SJCRH30 (cell line): Measurements from ENCODE around the gene SERPINB5. TPM values are rescaled to one million over a fixed set of nuclear protein-coding genes. Genes with fewer than 3 reads are reported as not detected.

Source experiments
- DNase-seq, 2 experiments: peaks; one replicate each; pipeline ENCODE4 v3.0.0-alpha.2; 2015 to 2020
- H3K27ac ChIP-seq: fragments of 250-450 bp; sonication (Bioruptor Pico); 2 replicates; pipeline ENCODE4 v1.5.1; 2020; ENCODE audit warnings: mild to moderate bottlenecking, moderate library complexity
- H3K27me3 ChIP-seq: fragments of 250-450 bp; sonication (Bioruptor Pico); 2 replicates; pipeline ENCODE4 v1.5.1; 2020; ENCODE audit warnings: mild to moderate bottlenecking, moderate library complexity
- H3K36me3 ChIP-seq: fragments of 250-450 bp; sonication (Bioruptor Pico); 2 replicates; pipeline ENCODE4 v1.5.1; 2020; ENCODE audit warnings: mild to moderate bottlenecking, moderate library complexity
- H3K4me1 ChIP-seq: fragments of 250-450 bp; sonication (Bioruptor Pico); 2 replicates; pipeline ENCODE4 v1.5.1; 2020; ENCODE audit warnings: mild to moderate bottlenecking, moderate library complexity
- H3K4me3 ChIP-seq: fragments of 250-450 bp; sonication (Bioruptor Pico); 2 replicates; pipeline ENCODE4 v1.5.1; 2020; ENCODE audit warnings: mild to moderate bottlenecking, moderate library complexity
- H3K9me3 ChIP-seq: fragments of 250-450 bp; sonication (Bioruptor Pico); replicated peaks from 2 replicates; pipeline ENCODE4 v1.5.1; 2020; ENCODE audit warnings: mild to moderate bottlenecking, moderate library complexity
- total RNA-seq: library from RNA; depleted of rRNA; stranded (reverse); fragments of >200 nt; shearing (Covaris generic); gene quantifications from 2 replicates; pipeline ENCODE4 v1.2.3, GENCODE V29; 2014; rRNA removed

The SERPINB5 gene
- total RNA-seq, 1 experiment from 2014 or later: not detected

GRCh38 chr18:63528863-63529492 is 52.2 kb downstream of the SERPINB5 start:
- Histone ChIP-seq H3K27me3 (no peaks in the 10 kb centered on the region), H3K4me1 (no peaks in the 10 kb centered on the region), H3K36me3 (no peaks in the 10 kb centered on the region), H3K4me3 (no peak overlapping the region), H3K9me3 (no peaks in the 10 kb centered on the region), H3K27ac (no peak overlapping the region)
- DNase-seq: no peak

- Histone ChIP-seq H3K4me3 (no peak overlapping the region), H3K27ac (no peak overlapping the region), H3K27me3 (no peaks in the 10 kb centered on the region), H3K36me3 (no peaks in the 10 kb centered on the region), H3K9me3 (no peaks in the 10 kb centered on the region), H3K4me1 (no peaks in the 10 kb centered on the region)
- no peak for DNase-seq
Measured at GRCh38 chr18:63532471-63532870, 55.7 kb downstream of the SERPINB5 start.

- Histone ChIP-seq H3K36me3 (no peaks in the 10 kb centered on the region), H3K4me1 (no peaks in the 10 kb centered on the region), H3K27ac (no peak overlapping the region), H3K27me3 (no peaks in the 10 kb centered on the region), H3K4me3 (no peak overlapping the region), H3K9me3 (no peaks in the 10 kb centered on the region)
- no peak for DNase-seq
Measured at GRCh38 chr18:63534615-63535014, 57.9 kb downstream of the SERPINB5 start.

- Histone ChIP-seq H3K4me3 (no peak overlapping the region), H3K9me3 (no peaks in the 10 kb centered on the region), H3K27ac (no peak overlapping the region), H3K27me3 (no peaks in the 10 kb centered on the region), H3K36me3 (no peaks in the 10 kb centered on the region), H3K4me1 (no peaks in the 10 kb centered on the region)
- DNase-seq: no peak
Measured at GRCh38 chr18:63539904-63540510, 63.2 kb downstream of the SERPINB5 start.

- H3K27me3 ChIP-seq: no peaks in the 10 kb centered on the region
- H3K36me3 ChIP-seq: no peaks in the 10 kb centered on the region
- no peak for DNase-seq
- H3K4me3 ChIP-seq: no peak within 1 kb of the TSS
- no peaks in the 10 kb centered on the region for H3K9me3 ChIP-seq
- no peak within 1 kb of the TSS for H3K27ac ChIP-seq
- H3K4me1 ChIP-seq: no peaks in the 10 kb centered on the region
Measured at GRCh38 chr18:63542069-63542468, 65.3 kb downstream of the SERPINB5 start, which contains the start of gene SERPINB12. Gene SERPINB12, plus strand, starts transcription at chr18:63542369. Its CDS starts 13,791 bp downstream, at chr18:63556160.

GRCh38 chr18:63544017-63544416 is 67.3 kb downstream of the SERPINB5 start:
- H3K27ac ChIP-seq: no peak overlapping the region
- no peak for DNase-seq
- H3K36me3 ChIP-seq: no peaks in the 10 kb centered on the region
- no peak overlapping the region for H3K4me3 ChIP-seq
- H3K9me3 ChIP-seq: no peaks in the 10 kb centered on the region
- no peaks in the 10 kb centered on the region for H3K4me1 ChIP-seq
- no peaks in the 10 kb centered on the region for H3K27me3 ChIP-seq

- no peak overlapping the region for H3K27ac ChIP-seq
- H3K4me3 ChIP-seq: no peak overlapping the region
- H3K27me3 ChIP-seq: no peaks in the 10 kb centered on the region
- no peaks in the 10 kb centered on the region for H3K9me3 ChIP-seq
- DNase-seq: no peak
- no peaks in the 10 kb centered on the region for H3K4me1 ChIP-seq
- no peaks in the 10 kb centered on the region for H3K36me3 ChIP-seq
Measured at GRCh38 chr18:63545000-63545399, 68.2 kb downstream of the SERPINB5 start.

GRCh38 chr18:63550068-63550467 is 73.3 kb downstream of the SERPINB5 start:
- peaks cover 3% of the 10 kb centered on the region; the same call in 1 of the 2 replicates for H3K4me1 ChIP-seq
- H3K27me3 ChIP-seq: no peaks in the 10 kb centered on the region
- no peak overlapping the region for H3K4me3 ChIP-seq
- H3K9me3 ChIP-seq: no peaks in the 10 kb centered on the region
- H3K36me3 ChIP-seq: no peaks in the 10 kb centered on the region
- H3K27ac ChIP-seq: no peak overlapping the region
- no peak for DNase-seq

GRCh38 chr18:63551769-63552168 is 75.0 kb downstream of the SERPINB5 start:
- Histone ChIP-seq H3K4me3 (no peak overlapping the region), H3K36me3 (no peaks in the 10 kb centered on the region), H3K4me1 (peaks cover 3% of the 10 kb centered on the region; the same call in 1 of the 2 replicates), H3K27ac (no peak overlapping the region), H3K9me3 (no peaks in the 10 kb centered on the region), H3K27me3 (no peaks in the 10 kb centered on the region)
- DNase-seq: no peak

GRCh38 chr18:63552581-63552980 is 75.8 kb downstream of the SERPINB5 start:
- no peaks in the 10 kb centered on the region for H3K9me3 ChIP-seq
- H3K4me3 ChIP-seq: no peak overlapping the region
- H3K36me3 ChIP-seq: no peaks in the 10 kb centered on the region
- no peak overlapping the region for H3K27ac ChIP-seq
- H3K4me1 ChIP-seq: peaks cover 3% of the 10 kb centered on the region; the same call in 1 of the 2 replicates
- no peaks in the 10 kb centered on the region for H3K27me3 ChIP-seq
- DNase-seq: no peak

GRCh38 chr18:63553081-63553480 is 76.3 kb downstream of the SERPINB5 start:
- Histone ChIP-seq H3K4me3 (no peak overlapping the region), H3K36me3 (no peaks in the 10 kb centered on the region), H3K27me3 (no peaks in the 10 kb centered on the region), H3K27ac (no peak overlapping the region), H3K4me1 (peaks cover 3% of the 10 kb centered on the region; the same call in 1 of the 2 replicates), H3K9me3 (no peaks in the 10 kb centered on the region)
- peak; percentile 11 to 13 for DNase-seq

Other genes with a start within 250 kb of the SERPINB5 start
- 6.0 and 6.8 TPM in 2 replicates for gene BCL2, start 157.2 kb upstream of the SERPINB5 start, total RNA-seq
- 13.8 and 15.3 TPM in 2 replicates for gene KDSR, start 109.8 kb upstream of the SERPINB5 start, total RNA-seq
- 21.2 and 21.9 TPM in 2 replicates for gene VPS4B, start 54.5 kb upstream of the SERPINB5 start, total RNA-seq
- gene SERPINB12, start 65.4 kb downstream of the SERPINB5 start, total RNA-seq: not detected in 2 replicates
- not detected in 2 replicates for gene SERPINB13, start 110.4 kb downstream of the SERPINB5 start, total RNA-seq
- gene SERPINB4, start 167.3 kb downstream of the SERPINB5 start, total RNA-seq: not detected in 2 replicates
- gene SERPINB3, start 184.9 kb downstream of the SERPINB5 start, total RNA-seq: not detected in 2 replicates
- not detected in 2 replicates for gene SERPINB11, start 226.0 kb downstream of the SERPINB5 start, total RNA-seq